GM21390 (cell line): ENCODE measurements around the gene NOL4L.
"Not testable (repeated sequence)": the region's sequence is repeated elsewhere in the genome, so short reads cannot be mapped to it uniquely, and the experiment has no call there.

ENCODE experiments used
- ATAC-seq: cut with Tn5 transposase; IDR thresholded peaks from one replicate; pipeline ENCODE4 v1.9.1; 2021; ENCODE audit not compliant: unreplicated experiment

Gene NOL4L

DNA sequence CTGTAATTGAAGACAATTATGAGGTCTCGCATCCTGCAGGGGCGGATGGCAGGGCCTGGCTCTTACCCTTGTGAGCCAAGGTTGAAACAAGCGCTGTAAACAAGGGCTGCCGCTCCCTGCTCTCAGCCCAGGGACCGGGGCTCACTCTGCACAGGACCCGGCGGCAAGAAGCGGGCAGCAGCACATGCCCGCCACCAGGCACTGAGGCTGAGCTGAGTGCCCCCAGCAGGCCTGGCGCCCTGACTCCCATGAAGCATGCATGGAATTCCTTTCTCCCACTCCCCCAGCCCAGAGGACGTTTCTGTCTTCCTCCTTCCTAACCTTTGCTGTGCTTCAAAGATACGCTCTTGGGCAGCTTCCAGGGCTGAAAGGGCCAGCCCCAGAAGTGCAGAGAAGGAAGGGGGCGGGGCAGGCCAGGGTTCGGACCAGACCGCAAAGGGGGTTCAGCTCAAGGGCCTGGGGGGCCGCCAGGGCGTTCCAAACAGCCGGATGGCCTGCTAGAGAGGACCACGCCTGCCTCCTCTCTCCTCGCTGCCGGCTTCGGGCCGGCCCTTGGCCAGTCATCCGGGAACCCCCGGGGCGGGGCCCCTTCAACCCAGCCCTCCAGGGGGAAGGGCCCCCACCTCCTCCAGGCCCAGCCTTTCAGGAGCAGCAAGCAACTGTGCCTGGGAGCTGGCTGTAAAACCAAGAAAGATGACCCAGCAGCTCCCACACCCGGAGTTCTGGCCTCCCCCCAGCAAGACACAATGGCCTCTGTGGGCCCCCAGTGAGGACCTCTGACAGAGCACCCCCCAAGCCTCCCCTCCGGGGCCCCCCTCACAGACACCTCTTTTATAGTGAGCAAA is 109.9 kb downstream of the NOL4L start:
- ATAC-seq = no peak

DNA sequence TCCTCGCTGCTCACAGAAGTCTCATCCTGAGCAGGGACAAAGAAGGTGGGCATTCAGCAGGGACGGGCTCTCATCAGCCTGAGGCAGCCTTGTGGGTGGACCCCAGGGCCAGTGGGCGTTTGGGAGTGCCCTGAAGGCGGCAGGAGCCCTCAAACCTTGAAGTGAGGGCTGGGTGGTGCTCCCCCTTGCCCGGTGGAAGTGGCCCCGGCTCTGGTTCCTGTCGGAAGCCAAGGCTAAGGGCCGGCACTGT is 110.5 kb downstream of the NOL4L start:
- ATAC-seq = no peak

DNA sequence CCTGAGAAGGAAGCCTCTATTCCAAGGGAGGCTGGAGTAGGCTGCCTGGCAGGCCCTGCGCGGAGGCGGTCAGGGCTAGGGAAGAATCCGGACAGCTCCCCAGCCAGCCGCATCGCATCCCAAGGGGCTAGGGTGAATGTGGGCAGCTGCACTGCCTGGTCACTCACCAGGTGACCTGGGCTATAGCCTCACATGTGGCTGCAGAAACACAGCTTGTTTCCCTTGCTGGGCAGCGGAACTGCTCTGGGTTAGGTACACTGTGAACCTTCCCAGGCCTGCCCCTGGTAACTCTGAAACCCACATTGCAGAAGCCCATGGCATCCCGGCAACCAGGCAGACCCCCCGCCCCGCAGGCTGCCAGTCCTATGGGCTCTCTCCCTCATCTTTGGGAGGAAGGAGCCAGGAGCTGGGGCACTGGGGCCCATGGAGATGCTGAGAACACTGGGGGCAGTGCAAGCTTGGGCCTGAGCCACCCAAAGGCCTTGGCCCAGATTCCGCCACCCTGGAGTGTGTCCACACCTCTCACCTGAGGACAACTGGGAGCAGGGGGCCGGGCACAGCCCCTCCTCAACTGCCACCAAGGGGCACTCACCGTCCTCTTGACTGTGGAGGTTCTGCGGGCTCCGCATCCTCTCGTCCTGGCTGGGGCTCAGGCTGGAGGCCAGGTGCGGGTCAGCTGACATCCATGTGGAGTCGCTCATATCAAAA is 111.0 kb downstream of the NOL4L start:
- no peak for ATAC-seq

DNA sequence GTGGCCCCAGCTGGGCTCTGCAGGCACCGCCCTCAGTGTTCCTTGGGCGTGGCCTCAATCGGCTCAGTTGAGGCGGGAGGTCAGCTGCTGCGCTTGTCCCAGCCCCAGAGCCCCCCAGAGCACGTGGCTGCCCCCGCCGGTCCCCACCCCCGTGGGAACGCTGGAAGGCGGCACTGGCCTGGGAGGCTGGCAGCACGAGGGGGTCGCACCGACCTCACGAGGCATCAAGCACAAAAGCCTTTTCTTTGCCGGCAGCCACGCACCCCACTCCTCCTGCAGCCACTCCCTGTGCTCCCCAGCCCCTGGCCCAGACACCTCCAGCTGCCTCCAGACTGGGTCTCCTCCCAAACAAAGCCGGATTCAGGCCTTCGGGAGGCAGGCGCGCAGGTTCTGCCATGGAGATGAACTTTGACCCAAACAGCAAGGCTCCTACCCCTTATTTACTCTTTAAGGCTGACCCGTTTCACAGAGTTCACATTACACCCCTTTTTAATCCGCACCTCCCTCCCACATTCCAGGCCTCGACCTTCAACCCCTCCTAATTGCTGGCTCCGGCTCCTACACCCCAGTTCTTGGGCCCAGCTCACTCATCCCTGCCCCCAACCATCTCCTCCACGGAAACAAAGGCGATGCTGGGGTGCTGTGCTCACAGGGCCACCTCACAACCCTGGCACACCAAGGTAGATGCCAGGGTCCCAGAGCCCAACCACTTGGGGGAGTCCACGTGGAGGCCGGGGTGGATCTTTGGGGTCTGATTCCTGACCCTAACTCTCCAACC is 111.7 kb downstream of the NOL4L start:
- no peak for ATAC-seq

DNA sequence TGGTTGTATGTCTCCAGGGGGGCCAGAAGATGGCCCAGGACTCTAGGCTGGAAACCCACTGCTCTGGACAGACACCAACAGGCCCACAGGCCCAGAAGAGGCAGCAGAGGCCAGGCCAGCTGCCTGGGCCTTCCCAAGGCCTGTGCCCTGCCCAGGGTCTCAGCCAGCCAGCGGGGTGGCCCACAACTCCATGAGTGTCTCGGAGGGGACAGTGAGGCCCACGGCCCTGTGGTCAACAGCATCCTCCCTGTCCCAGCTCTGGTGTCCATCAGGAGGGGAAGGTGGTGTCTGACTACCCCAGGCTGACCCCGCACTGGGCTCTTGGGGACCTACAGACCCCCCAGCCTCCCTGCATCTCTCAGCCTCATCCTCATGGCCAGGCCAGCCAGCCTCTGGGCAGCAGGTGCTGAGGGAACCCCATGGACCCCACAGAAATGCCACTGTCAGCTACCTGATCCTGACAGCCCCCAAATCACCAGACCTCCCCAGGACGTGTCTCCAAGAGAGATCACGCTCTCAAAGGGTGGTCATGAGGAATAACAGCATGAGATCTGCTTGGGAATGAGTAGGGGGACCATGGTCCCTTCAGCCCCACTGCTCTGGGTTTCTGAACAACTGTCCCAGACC is 112.4 kb downstream of the NOL4L start:
- no peak for ATAC-seq

DNA sequence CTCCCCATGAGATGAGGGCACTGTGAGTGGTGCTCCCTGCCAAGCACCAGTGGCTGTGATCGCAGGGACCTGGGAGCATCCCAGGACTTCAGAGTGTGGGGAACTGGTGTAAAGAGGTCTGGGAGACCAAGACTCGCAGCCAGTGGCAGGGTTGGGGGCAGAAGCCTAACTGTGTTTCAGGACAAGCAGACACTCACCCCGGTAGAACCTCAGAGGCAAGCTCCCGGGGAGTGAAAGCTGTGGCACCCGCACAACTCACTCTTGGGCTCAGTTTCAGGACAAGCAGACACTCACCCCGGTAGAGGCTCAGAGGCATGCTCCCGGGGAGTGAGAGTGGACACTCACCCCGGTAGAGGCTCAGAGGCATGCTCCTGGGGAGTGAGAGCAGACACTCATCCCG is 114.2 kb downstream of the NOL4L start:
- ATAC-seq = no peak

DNA sequence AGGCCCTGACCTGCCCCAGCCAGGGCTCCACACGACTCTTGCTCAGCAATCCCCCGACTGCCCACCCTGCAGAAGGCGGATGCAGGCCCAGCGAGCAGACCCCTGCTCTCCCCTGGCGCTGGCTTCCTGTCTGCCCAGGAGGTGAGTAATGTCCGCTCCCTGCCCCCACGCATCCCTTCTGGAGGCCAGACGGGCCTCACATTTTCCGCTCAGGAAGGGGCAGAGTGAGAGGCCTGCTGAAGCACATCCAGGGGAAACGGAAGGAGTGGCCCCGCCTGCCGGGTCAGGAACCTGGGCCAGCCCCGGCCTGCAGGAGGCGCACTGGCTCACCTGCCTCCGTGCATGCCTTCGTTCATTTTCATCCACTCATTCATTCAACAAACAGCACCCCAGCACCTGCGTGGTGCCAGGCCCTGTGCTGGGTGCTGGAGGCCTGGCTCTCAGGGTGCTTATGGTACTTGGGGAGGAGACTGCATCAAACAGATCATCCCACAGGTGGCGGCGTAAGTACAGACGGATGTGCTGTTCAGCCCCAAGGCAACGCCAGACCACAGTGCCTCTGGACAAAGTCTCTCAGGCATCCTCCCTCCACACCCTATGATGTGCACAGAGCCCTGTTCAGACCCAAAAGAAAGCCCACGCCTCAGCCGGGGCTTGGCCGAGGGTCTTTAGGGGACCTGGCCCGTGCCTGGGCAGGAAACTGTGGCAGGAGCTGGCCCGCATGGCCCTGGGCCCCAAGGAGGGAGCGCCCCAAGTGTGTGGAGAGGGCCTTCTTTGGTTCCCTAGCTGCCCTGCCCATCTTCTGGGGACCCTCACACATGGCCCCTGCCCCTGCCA is 114.9 kb downstream of the NOL4L start:
- ATAC-seq = no peak

DNA sequence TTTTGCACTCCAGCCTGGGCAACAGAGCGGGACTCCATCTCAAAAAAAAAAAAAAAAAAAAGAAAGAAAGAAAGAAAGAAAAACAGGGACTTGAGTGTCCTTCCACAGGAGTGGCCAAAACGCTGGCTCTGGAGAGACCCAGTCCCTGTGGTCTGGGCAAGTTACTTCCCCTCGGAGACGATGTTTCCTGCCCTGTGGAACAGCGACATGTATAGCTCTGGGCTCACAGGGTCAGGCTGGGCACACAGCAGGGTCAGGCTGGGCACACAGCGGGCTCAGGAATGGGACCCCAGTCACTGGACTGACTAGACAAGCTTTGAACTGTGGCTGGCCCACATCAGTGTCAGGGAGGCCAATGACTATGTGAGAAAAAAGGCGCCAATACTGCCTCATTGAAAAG is 116.3 kb downstream of the NOL4L start:
- no peak for ATAC-seq

DNA sequence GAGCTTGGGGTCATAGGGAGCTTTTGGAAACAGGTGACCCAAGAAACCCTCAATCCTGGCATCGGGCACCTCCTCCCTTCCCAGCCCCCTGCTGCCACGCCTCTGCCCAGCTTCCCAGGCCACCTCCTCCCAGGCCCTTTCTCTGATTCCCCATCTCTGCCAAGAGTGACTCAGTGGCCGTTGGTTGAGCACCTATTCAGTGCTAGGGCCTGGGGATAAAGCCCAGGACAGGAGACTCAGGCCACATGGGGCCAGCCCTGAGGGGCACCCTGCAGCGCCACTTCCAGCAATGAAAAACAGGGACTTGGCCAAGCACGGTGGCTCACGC is 116.9 kb downstream of the NOL4L start:
- ATAC-seq = no peak

DNA sequence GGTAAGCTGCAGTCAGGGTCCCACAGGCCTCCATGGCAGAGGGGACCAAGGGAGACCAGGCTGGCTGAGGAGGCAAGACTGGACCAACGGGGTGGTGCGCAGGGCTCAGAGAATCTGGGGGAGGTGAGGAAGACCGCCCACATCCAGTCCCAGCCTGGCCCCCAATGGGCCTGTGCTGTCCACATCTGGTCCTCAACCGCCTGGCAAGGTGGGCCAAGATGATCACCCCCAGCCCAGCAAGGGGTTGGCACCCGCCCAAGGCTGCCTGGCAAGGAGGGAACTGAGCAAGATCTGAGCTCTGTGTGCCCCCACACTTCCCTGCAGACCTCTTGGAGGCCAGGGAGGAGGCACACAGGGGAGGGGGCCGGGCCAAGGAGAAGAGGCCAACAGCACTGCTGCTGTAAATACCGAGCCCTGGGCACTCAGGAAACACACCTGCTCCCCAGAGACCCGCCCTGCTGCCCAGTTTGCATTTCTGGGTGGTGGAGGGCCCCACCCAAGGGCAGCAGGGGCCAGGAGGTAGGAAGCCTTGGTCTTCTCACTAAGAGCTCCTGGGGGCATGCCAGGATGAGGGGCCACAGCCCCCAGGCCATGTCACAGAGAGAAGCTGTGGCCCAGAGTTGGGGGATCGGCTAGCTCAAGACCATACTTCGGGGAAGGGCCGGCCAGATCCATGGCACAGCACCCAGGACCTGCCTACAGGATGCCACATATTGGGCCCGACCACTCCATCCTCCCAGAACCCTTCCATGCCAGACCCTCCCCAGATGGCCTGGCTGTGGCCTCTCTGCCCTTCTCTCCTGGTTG is 117.4 kb downstream of the NOL4L start:
- no peak for ATAC-seq

DNA sequence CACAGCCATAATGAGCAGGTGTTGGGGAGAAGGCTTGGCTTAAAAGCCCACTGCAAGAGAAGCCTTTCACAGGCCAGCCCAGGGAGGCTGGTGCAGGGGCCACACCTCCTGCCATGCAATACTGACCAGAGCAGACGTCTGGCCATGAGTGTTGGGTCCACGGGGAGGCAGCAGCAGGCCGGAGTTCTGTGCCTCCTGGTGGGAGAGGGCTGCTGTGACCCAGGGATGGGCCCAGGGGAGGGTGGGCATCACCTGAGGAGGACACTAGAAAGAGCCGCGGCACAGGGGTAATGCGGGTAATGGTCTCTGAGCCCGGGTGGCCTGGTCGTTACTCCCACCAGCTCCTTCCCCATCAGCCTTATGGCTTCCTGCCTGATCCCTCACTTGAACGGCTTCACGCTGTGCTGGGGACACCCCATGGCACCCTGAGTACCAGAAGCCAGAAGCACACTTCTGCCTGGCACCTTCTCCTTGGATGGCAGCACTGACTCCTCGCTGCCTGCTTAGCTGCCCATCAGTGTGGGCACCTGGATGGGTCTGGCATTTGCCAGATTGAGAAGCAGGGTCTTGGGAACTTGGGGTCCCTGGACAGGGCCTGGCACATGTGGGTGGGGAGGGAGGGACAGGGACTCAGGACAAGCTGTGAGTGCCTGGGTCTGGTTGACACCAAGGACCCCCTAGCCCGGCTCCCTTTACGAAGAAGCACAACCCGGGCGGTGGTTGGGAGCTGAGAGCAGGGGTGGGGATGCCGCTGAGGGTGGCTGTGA is 118.2 kb downstream of the NOL4L start:
- ATAC-seq = no peak

DNA sequence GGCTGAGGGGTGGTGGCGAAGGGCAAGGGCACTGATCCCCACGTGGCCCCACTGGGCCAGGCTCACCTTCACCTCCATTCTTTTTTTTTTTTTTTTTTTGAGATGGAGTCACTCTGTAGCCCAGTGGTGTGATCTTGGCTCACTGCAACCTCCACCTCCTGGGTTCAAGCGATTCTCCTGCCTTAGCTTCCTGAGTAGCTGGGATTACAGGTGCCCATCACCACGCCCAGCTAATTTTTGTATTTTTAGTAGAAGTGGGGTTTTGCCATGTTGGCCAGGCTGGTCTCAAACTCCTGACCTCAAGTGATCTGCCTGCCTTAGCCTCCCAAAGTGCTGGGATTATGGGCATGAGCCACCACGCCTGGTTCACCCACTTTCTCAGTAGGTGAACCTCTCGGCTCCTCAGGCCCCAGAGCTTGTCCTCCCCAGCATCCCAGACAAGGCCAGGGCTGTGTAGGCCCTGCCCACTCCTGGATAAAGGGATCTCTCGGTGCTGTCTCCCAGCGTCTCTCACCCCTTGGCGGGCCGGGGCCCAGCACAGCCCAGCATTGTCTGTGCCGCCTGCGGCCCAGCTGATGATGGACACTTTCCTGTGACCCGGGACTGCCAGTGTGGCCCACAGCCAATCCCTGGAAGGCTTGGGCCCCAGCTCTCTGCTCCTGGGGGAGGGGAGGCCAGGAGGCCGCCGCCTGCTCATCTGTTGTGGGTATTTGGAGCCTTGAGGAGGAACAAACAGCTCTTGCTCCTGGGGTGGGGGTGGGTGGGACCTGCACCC is 119.0 kb downstream of the NOL4L start:
- not testable (repeated sequence) for ATAC-seq

DNA sequence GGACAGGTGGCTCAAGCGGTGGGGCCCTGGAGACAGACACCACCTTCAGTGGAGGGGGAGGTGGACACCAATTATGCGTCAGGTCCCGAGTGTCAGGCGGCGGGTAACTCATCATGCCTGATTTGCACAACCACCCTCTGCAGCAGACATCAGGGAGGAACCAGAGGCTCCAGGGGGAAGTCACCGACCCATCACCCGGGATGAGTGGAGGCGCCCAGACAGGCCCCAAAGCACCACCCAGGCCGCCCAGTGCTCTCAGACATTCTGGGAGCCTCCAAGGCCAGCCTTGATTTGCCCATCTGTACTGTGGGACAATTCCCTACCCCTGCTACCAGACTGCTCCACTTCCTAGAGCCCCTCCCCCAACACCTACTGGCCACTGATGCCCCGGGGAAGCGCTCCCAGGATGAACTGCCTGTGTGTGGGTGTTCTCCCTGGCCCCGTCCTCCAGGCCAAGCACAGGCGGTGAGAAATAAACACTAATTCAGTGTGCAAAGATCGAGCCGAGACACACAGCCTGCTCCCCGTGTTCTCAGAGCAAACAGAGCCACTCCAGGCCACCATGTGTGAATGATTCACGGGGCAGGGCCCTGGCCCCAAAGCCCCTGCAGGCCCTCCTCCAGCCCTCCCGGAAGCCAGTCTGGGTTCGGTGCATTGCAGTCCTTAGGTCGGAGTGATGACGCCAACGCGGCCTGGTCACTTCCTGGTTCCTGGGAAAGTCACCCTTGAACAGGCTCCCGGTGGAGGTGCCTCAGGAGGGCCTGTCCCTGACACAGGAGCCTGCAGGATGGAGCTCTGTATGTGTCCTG is 119.8 kb downstream of the NOL4L start:
- no peak for ATAC-seq

DNA sequence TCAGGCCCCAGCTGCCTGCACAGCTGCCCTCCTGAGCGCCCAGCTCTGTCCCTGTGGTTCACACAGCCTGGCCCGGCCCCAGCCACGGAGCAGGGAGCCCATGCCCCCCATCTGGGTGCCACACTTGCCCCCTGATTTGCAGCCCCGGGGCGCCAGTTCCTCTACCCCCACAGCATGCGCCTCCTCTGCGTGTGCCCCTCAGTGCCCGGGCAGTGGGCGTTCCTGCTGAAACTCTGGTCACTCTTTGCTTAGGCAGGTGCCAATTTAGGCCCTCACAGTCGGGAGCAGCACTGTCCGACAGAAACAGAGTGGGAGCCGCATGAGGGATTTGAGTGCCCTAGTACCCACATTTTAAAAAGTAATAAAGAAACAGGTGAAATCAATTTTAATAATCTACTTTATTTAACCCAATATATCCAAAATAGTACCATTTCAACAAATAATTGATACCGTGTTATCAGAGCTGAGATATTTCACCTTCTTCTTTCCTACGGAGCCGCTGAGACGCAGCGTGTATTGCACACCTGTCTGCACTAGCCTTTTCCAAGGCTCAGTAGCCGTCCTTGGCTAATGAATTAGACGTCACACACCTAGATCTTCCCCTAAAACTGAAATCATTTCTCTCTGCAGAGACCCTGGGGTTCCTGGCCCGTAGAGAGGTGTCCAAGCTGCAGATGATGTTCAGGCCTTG is 120.6 kb downstream of the NOL4L start:
- no peak for ATAC-seq

DNA sequence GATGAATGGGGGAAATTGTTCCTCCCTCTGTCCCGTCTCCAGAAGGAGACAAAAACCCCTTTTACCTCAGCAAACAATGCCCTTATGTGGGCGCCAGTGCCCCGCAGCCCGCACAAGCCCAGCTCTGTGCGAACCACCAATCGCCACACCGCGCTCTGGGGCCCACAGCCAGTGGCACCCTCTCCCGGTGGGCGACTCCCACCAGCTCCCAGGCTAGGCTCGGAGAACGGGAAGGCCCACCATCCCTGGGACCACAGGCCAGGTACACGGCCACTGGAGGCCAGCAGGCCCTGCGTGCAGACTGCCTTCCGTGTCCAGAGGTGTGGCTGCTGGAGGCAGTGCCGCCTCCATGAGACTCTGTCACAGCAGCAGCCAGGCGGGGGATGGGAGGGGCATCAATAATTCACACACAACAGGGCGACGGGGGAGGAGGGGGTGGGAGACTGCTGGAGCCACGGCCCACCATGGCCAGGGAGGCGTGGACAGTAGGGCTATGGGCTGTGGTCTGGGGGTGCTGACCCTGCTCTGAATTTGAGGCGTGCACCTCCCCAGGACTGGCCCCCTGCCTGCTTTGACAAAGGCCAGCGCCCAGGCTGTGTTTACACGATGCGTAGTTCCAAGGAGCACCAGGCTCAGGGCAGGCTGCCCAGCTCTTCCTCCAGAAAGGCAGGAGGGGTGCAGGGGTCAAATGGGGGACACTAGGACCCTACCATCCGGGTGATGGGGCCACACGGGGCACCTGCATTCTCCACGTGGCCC is 121.3 kb downstream of the NOL4L start:
- ATAC-seq = no peak

DNA sequence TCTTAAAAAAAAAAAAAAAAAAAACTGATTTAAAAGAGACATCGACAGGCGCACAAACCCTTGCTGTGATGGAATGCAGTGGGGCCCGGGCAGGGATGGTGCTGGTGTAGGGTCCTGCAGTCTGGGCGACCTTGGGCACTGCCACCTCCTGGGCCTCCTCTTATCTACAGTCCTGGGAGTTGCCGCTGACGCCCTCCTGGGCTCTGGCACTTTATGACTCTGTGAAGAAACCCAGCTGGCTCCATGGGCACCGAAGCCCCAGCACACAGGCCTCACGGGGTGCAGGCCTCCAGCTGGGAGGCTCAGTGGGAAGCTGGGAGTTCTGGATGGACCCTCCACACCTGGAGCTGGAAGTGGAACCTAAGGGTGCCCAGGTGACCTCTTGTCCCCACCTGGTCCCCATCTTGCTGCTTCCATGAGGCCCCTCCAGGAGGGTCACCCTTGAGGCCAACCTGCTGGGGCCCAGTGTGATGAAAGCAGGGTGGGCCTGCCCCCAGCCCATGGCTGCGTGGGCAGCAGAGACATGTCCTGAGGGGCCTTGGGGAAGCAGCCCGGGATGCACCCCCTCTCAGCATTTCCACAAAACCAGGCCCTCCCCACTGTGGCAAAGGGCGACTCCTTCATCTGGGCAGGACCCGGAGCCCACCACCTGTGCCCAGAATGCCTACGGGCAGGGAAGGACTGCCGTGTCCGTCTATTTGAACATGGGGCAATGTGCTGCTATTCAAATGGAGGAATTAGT is 122.1 kb downstream of the NOL4L start:
- no peak for ATAC-seq
